ENCODE data around the gene PPFIA1. TPM values are rescaled to one million over a fixed set of nuclear protein-coding genes. Genes with fewer than 3 reads are reported as not detected.

Gene PPFIA1
- polyA plus RNA-seq (2011; rRNA removed) (41.8 and 62.7 TPM in 2 replicates), polyA minus RNA-seq (2011; rRNA and poly(A)+ RNA removed) (75.3 and 109 TPM in 2 replicates)

DNA sequence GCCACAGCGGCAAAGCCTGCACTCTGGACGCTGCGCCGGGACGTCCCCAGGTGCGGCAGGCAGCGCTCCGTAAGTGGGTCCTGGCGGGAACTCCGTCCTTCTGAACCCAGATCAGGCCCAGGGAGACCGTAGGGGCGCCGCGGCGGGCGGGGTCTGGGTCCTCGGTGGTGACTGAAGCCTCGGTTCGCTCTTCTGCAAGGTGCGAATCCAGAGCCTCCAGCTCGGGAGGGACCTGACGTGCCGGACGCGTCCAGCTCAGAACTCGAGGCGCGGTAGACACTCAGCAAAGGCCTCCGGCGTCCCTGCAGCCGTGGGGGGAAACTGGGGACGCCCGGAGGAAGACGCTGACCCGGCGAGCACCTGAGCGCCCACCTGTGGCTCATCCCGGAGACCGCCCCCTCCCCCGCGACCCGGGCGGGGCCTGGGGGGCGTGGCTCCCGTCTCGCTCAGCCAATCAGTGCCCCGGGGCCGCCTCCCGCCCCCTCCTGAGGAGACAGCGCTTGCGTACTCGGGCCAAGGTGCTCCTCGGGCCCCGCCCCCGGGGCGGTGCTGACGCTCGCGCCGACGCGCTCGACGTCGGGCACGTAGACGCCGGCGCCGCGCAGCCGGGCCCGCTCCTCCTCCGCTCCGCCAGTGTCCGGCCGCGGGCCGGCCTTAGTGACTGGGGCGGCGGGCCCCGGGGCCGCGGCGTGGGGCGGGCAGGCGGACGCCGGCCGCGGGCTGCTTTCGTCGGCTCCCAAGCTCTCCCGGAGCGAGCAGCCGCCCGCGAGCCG, at the start of gene PPFIA1:
TSS of gene PPFIA1 (plus strand) at position 587 of the 773 bp plus-strand sequence. CDS start 1,483 bp downstream, outside the sequence.
- TF ChIP-seq, protein P1, sequence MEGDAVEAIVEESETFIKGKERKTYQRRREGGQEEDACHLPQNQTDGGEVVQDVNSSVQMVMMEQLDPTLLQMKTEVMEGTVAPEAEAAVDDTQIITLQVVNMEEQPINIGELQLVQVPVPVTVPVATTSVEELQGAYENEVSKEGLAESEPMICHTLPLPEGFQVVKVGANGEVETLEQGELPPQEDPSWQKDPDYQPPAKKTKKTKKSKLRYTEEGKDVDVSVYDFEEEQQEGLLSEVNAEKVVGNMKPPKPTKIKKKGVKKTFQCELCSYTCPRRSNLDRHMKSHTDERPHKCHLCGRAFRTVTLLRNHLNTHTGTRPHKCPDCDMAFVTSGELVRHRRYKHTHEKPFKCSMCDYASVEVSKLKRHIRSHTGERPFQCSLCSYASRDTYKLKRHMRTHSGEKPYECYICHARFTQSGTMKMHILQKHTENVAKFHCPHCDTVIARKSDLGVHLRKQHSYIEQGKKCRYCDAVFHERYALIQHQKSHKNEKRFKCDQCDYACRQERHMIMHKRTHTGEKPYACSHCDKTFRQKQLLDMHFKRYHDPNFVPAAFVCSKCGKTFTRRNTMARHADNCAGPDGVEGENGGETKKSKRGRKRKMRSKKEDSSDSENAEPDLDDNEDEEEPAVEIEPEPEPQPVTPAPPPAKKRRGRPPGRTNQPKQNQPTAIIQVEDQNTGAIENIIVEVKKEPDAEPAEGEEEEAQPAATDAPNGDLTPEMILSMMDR (IDR thresholded peaks at IDR 0.05; ENCODE audit: insufficient read depth, low read depth, low read length), result no peak
- ChIA-PET POLR2A (no interaction called here), CTCF (interaction anchor here (1.1 to 1.3 kb wide), 3 partner anchors 11 to 145 kb away, joined by 3 to 4 read pairs (median 4); partner anchors contain the start of gene FADD)
- DNase-seq (ENCODE audit: low read depth), result peak; percentile 48
- peaks cover 4% of the 10 kb centered on the region for H3K27me3 ChIP-seq (ENCODE audit: control insufficient read depth, insufficient read depth, low read length)
- peaks cover 5% of the 10 kb centered on the region for H3K36me3 ChIP-seq (ENCODE audit: control insufficient read depth, insufficient read depth, low read length)
- H3K4me3 ChIP-seq (ENCODE audit: low read depth, low read length), result peak within 1 kb of the TSS; percentile 95

DNA sequence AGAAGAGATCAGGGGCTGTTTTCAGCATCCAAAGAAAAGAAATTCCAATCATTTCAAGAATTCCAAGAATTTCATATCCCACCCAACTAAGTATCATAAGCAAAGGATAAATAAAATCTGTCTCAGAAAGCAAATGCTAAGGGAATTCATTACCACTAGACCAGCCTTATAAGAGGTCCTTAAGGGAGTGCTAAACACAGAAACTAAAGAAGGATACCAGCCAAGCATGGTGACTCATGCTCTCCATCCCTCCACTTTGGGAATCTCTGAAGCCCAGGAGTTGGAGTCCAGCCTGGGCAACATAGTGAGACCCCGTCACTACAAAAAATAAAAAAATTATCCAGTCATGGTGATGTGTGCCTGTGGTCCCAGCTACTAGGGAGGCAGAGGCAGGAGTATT, 49.6 kb upstream of the PPFIA1 start:
- ChIA-PET POLR2A (no interaction called here), CTCF (interaction anchor here (1.6 kb wide), 1 partner anchor 14 kb away, joined by 4 read pairs; no protein-coding TSS in a partner anchor)
- TF ChIP-seq, protein P1 (IDR thresholded peaks at IDR 0.05; ENCODE audit: insufficient read depth, low read depth, low read length), result no peak
- no peak for DNase-seq (ENCODE audit: low read depth)
- Histone ChIP-seq H3K27me3 (ENCODE audit: control insufficient read depth, insufficient read depth, low read length) (peaks cover 8% of the 10 kb centered on the region; the same call in 1 of the 2 replicates), H3K4me3 (ENCODE audit: low read depth, low read length) (no peak overlapping the region), H3K36me3 (ENCODE audit: control insufficient read depth, insufficient read depth, low read length) (no peaks in the 10 kb centered on the region)

DNA sequence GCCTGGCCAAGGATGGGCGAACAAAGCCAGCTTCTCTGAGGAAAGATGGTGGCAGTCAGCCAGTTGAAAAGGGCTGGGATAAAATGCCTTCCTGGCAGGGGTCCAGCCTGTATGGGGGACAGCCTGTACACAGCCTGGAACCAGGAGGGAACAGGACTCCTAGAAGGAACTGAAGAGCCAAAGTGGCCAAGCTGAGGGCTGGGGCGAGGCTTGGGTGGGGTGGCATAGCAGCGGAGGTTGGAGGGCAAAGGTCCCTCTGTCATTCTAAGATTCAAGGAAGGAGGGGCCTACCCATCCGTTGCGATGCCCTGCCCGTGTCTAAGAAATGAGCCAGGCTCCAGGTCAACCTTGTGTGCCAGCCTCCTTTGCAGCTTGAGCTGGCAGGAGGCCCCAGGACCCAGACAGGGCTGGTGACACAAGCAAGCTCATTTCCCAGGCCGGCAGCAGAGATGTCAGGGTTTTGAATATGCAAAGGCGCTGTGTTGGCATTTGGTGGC, 44.8 kb upstream of the PPFIA1 start:
- POLR2A ChIA-PET, result no interaction called here
- DNase-seq (ENCODE audit: low read depth), result no peak

DNA sequence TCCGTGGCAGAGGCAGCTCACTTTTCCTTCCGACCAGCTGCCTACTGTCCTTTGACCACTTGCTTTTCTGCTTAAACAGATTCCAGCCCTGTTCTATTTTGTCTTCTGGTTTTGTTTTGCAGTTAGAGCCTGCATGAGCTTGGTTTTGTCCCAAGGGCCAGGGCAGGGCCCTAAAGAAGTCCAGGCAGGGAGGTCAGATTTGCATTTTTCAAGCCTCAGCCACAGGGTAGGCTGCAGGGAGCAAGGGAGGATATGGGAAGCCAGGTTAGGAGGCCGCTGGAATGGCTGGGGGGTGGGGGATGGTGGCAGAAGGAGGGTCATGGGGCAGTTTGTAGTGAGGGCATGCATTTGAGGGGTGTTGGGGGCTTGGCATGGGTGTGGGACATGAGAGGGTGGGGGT, 44.3 kb upstream of the PPFIA1 start:
- no peak for DNase-seq (ENCODE audit: low read depth)
- TF ChIP-seq, protein P1 (IDR thresholded peaks at IDR 0.05; ENCODE audit: insufficient read depth, low read depth, low read length), result no peak
- H3K4me3 ChIP-seq (ENCODE audit: low read depth, low read length), result no peak overlapping the region
- H3K36me3 ChIP-seq (ENCODE audit: control insufficient read depth, insufficient read depth, low read length), result no peaks in the 10 kb centered on the region
- H3K27me3 ChIP-seq (ENCODE audit: control insufficient read depth, insufficient read depth, low read length), result peaks cover 5% of the 10 kb centered on the region
- CTCF ChIA-PET, result interaction anchor here (1.5 kb wide), 1 partner anchor 30 kb away, joined by 4 read pairs; no protein-coding TSS in a partner anchor
- POLR2A ChIA-PET, result no interaction called here

More for the DNA sequence above, 44.8 kb upstream of the PPFIA1 start:
- CTCF ChIA-PET, result interaction anchor here (1.0 to 1.5 kb wide), 2 partner anchors 7 to 29 kb away, joined by 3 to 4 read pairs; no protein-coding TSS in a partner anchor
- Histone ChIP-seq H3K4me3 (ENCODE audit: low read depth, low read length) (no peak overlapping the region), H3K36me3 (ENCODE audit: control insufficient read depth, insufficient read depth, low read length) (no peaks in the 10 kb centered on the region), H3K27me3 (ENCODE audit: control insufficient read depth, insufficient read depth, low read length) (peaks cover 5% of the 10 kb centered on the region)
- TF ChIP-seq, protein P1 (IDR thresholded peaks at IDR 0.05; ENCODE audit: insufficient read depth, low read depth, low read length), result no peak

DNA sequence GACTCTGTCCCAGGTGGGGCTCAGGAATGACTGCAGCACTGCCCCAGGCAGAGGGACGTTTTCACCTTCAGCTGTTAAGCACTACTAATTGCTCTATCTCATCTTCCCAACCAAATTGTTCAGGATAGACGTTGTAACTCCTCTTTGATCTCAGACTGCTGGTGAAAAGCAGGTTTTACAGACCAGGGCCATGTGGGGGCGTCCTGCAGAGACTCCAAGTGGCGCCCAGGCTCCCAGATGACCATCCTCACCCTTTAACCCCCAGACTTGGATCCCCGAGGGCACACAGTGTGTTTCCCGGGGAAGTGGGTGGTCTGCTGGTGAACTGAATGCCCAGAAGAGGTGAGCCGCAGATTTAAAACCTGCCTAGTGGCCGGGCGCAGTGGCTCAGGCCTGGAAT, 43.5 kb upstream of the PPFIA1 start:
- POLR2A ChIA-PET, result no interaction called here
- no peak for DNase-seq (ENCODE audit: low read depth)
- CTCF ChIA-PET, result no interaction called here
- no peak overlapping the region for H3K4me3 ChIP-seq (ENCODE audit: low read depth, low read length)
- peaks cover 7% of the 10 kb centered on the region for H3K27me3 ChIP-seq (ENCODE audit: control insufficient read depth, insufficient read depth, low read length)
- H3K36me3 ChIP-seq (ENCODE audit: control insufficient read depth, insufficient read depth, low read length), result no peaks in the 10 kb centered on the region
- TF ChIP-seq, protein P1 (IDR thresholded peaks at IDR 0.05; ENCODE audit: insufficient read depth, low read depth, low read length), result peak; percentile 33
